SK-N-SH (cell line): ENCODE measurements around the gene RALY. TPM values are rescaled to one million over a fixed set of nuclear protein-coding genes. Genes with fewer than 3 reads are reported as not detected.

Experiments used
- CTCF ChIA-PET: fragments of 300-600, 350-600 bp; formaldehyde crosslinking; extraction: SDS; loops from one replicate; lab custom pipeline; 2021; lab: Yijun Ruan, JAX
- POLR2A ChIA-PET: fragments of 350-600 bp; sonication (Branson Sonifier 250); formaldehyde crosslinking; extraction: SDS; loops from one replicate; lab custom pipeline; 2020; ENCODE audit warnings: antibody characterized with exemption, inconsistent platforms; lab: Yijun Ruan, JAX
- DNase-seq: peaks from one replicate; pipeline ENCODE4 v3.0.0; 2012
- H2AFZ ChIP-seq: fragments of 200-600 bp; sonication (generic); 2 replicates; pipeline ENCODE4 v1.8.1; 2016; ENCODE audit warnings: antibody characterized with exemption, mild to moderate bottlenecking, low read depth
- H3F3A ChIP-seq: fragments of 200-600 bp; sonication (generic); replicated peaks from 2 replicates; pipeline ENCODE3; 2016; ENCODE audit warnings: antibody characterized with exemption, mild to moderate bottlenecking; ENCODE audit not compliant: insufficient read depth
- H3K27ac ChIP-seq, 2 experiments: fragments of 200-500 bp in 1 of 2; fragments of 200-600 bp in 1 of 2; sonication (Bioruptor generic) in 1 of 2; sonication (generic), shearing (Covaris generic) in 1 of 2; 2 replicates each; pipeline versions ENCODE4 v1.5.1 to v1.6.1; 2014 to 2016; ENCODE audit warnings: low read depth in 2 of 2, inconsistent platforms in 1 of 2, low read length in 1 of 2, mild to moderate bottlenecking in 1 of 2, mixed read lengths in 1 of 2
- H3K27me3 ChIP-seq: fragments of 200-600 bp; sonication (generic), shearing (Covaris generic); 2 replicates; pipeline ENCODE4 v1.6.1; 2016; ENCODE audit warnings: mixed run types; ENCODE audit not compliant: insufficient read depth
- H3K36me3 ChIP-seq, 2 experiments: fragments of 200-500 bp in 1 of 2; fragments of 200-600 bp in 1 of 2; sonication (Bioruptor generic) in 1 of 2; sonication (generic) in 1 of 2; replicated peaks in 1 of 2; 2 replicates each; pipeline versions ENCODE3 to v1.5.1; 2014 to 2016; ENCODE audit warnings: low read length in 1 of 2, mild to moderate bottlenecking in 1 of 2; ENCODE audit not compliant: insufficient read depth in 2 of 2, control insufficient read depth in 1 of 2
- H3K4me1 ChIP-seq, 2 experiments: fragments of 200-500 bp in 1 of 2; fragments of 200-600 bp in 1 of 2; sonication (Bioruptor generic) in 1 of 2; sonication (generic), shearing (Covaris generic) in 1 of 2; 2 replicates each; pipeline versions ENCODE4 v1.5.1 to v1.6.1; 2014 to 2016; ENCODE audit warnings: low read depth in 1 of 2, low read length in 1 of 2, mixed run types in 1 of 2; ENCODE audit not compliant: insufficient read depth in 2 of 2, control insufficient read depth in 1 of 2
- H3K4me2 ChIP-seq: fragments of 200-600 bp; sonication (generic), shearing (Covaris generic); 2 replicates; pipeline ENCODE4 v1.6.1; 2017; ENCODE audit warnings: mixed run types
- H3K4me3 ChIP-seq, 2 experiments: fragments of 200-500 bp in 1 of 2; fragments of 200-600 bp in 1 of 2; sonication (Bioruptor generic) in 1 of 2; sonication (generic), shearing (Covaris generic) in 1 of 2; 2 replicates each; pipeline versions ENCODE4 v1.5.1 to v1.8.1; 2014 to 2016; ENCODE audit warnings: low read depth in 2 of 2, inconsistent platforms in 1 of 2, low read length in 1 of 2, mild to moderate bottlenecking in 1 of 2, mixed read lengths in 1 of 2, moderate library complexity in 1 of 2
- H3K79me2 ChIP-seq: fragments of 200-600 bp; sonication (generic); 2 replicates; pipeline ENCODE4 v1.8.1; 2017; ENCODE audit warnings: mild to moderate bottlenecking; ENCODE audit not compliant: insufficient read depth
- H3K9ac ChIP-seq: fragments of 200-600 bp; sonication (generic); 2 replicates; pipeline ENCODE4 v1.6.1; 2017; ENCODE audit warnings: mixed run types
- H3K9me2 ChIP-seq: fragments of 200-600 bp; sonication (generic); 2 replicates; pipeline ENCODE4 v1.6.1; 2017; ENCODE audit warnings: mixed run types
- H3K9me3 ChIP-seq: fragments of 200-600 bp; sonication (generic); 2 replicates; pipeline ENCODE4 v1.6.1; 2017; ENCODE audit warnings: mixed run types, mild to moderate bottlenecking, moderate library complexity
- H4K20me1 ChIP-seq: fragments of 200-600 bp; sonication (generic); 2 replicates; pipeline ENCODE4 v1.6.1; 2017; ENCODE audit warnings: mild to moderate bottlenecking, mixed run types; ENCODE audit not compliant: insufficient read depth
- CTCF ChIP-seq: fragments of 200-600 bp; sonication (generic); IDR thresholded peaks from 2 replicates; pipeline ENCODE4 v1.6.1; 2017; ENCODE audit warnings: antibody characterized with exemption, mild to moderate bottlenecking, moderate library complexity
- EZH2phosphoT487 ChIP-seq: fragments of 200-600 bp; sonication (generic); IDR thresholded peaks from 2 replicates; pipeline ENCODE4 v1.6.1; 2017; ENCODE audit warnings: low read depth, mixed run types, mild to moderate bottlenecking, antibody characterized with exemption, moderate library complexity, borderline replicate concordance
- FOSL2 ChIP-seq: IDR thresholded peaks from 2 replicates; pipeline ENCODE4 v1.4.0; 2012; ENCODE audit warnings: low read depth, mild to moderate bottlenecking, moderate library complexity, borderline replicate concordance
- FOXJ3 ChIP-seq: sonication (generic); formaldehyde crosslinking; IDR thresholded peaks from 2 replicates; pipeline ENCODE4 v1.5.1; 2020; ENCODE audit warnings: mild to moderate bottlenecking, missing genetic modification reagents
- GABPA ChIP-seq: IDR thresholded peaks from 2 replicates; pipeline ENCODE4 v1.4.0; 2012; ENCODE audit warnings: low read depth, mild to moderate bottlenecking
- GATA2 ChIP-seq: sonication (generic); formaldehyde crosslinking; IDR thresholded peaks from 2 replicates; pipeline ENCODE4 v1.5.0; 2020; ENCODE audit warnings: mild to moderate bottlenecking, missing genetic modification reagents
- IRF3 ChIP-seq: fragments of 150-350 bp; IDR thresholded peaks from 2 replicates; pipeline ENCODE4 v1.6.1; 2016; ENCODE audit warnings: mild to moderate bottlenecking, low read depth, low read length
- MXI1 ChIP-seq: IDR thresholded peaks from 2 replicates; pipeline ENCODE4 v1.6.1; 2012; ENCODE audit warnings: mild to moderate bottlenecking, low read depth, low read length, improper control_type of control experiment
- POLR2AphosphoS5 ChIP-seq: IDR thresholded peaks from 2 replicates; pipeline ENCODE4 v1.6.1; 2012; ENCODE audit warnings: low read depth, low read length
- RAD21 ChIP-seq: IDR thresholded peaks from 2 replicates; pipeline ENCODE4 v1.6.1; 2012; ENCODE audit warnings: mild to moderate bottlenecking, low read length
- RFX5 ChIP-seq: IDR thresholded peaks from 2 replicates; pipeline ENCODE4 v1.6.1; 2012; ENCODE audit warnings: mild to moderate bottlenecking, improper control_type of control experiment, low read length
- RXRA ChIP-seq: IDR thresholded peaks from 2 replicates; pipeline ENCODE4 v1.4.0; 2012; ENCODE audit warnings: low read depth, mild to moderate bottlenecking, borderline replicate concordance
- TCF12 ChIP-seq: IDR thresholded peaks from 2 replicates; pipeline ENCODE4 v1.4.0; 2012
- TEAD4 ChIP-seq: IDR thresholded peaks from 2 replicates; pipeline ENCODE4 v1.4.0; 2012; ENCODE audit warnings: mild to moderate bottlenecking, borderline replicate concordance; ENCODE audit not compliant: insufficient read depth
- USF2 ChIP-seq: fragments of 150-350 bp; IDR thresholded peaks from 2 replicates; pipeline ENCODE4 v1.6.1; 2017; ENCODE audit warnings: antibody characterized with exemption, low read length, low read depth, borderline replicate concordance
- YY1 ChIP-seq: IDR thresholded peaks from 2 replicates; pipeline ENCODE4 v1.4.0; 2012; ENCODE audit warnings: low read depth, mild to moderate bottlenecking
- WGBS: methylation state at CpG from one replicate; pipeline ENCODE4 v1.1.6; 2017; ENCODE audit warnings: low lambda C conversion rate; 5-methylcytosine and 5-hydroxymethylcytosine counted together
- polyA plus RNA-seq, 3 experiments: library from polyadenylated mRNA; depleted of rRNA; stranded (reverse); fragments of >200 nt; gene quantifications; 2 replicates each; pipeline ENCODE4 v1.2.3, GENCODE V29; 2012
- TF ChIP-seq, protein P1 (sequence below): IDR thresholded peaks from 2 replicates; pipeline ENCODE4 v1.4.0; 2012; ENCODE audit warnings: low read depth, borderline replicate concordance
- TF ChIP-seq, protein P2 (sequence below): IDR thresholded peaks from 2 replicates; pipeline ENCODE4 v1.4.0; 2012; ENCODE audit warnings: low read depth, borderline replicate concordance

The RALY gene
- polyA plus RNA-seq, 1 of the 3 experiments (the other 2 are of a cell fraction): 130 TPM

GRCh38 chr20:34098570-34098969 is 104.9 kb downstream of the RALY start (continued):
- TF ChIP-seq POLR2AphosphoS5 (no peak), FOXJ3 (CRISPR knock-in tag) (no peak), GABPA (no peak), RXRA (no peak), USF2 (no peak), MXI1 (no peak), RFX5 (no peak)
- TF ChIP-seq, protein P1, sequence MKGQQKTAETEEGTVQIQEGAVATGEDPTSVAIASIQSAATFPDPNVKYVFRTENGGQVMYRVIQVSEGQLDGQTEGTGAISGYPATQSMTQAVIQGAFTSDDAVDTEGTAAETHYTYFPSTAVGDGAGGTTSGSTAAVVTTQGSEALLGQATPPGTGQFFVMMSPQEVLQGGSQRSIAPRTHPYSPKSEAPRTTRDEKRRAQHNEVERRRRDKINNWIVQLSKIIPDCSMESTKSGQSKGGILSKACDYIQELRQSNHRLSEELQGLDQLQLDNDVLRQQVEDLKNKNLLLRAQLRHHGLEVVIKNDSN: no peak

GRCh38 chr20:34099675-34100074 is 106.0 kb downstream of the RALY start:
- H3K27me3 ChIP-seq: no peaks in the 10 kb centered on the region
- H3K9me2 ChIP-seq: no peaks in the 10 kb centered on the region
- no peak overlapping the region for H2AFZ ChIP-seq
- H3K79me2 ChIP-seq: peaks cover 82% of the 10 kb centered on the region
- ChIA-PET CTCF (interaction anchor here (0.6 to 2.1 kb wide), 4 partner anchors 14 to 237 kb away, joined by 3 to 6 read pairs (median 4); no protein-coding TSS in a partner anchor), POLR2A (interaction anchor here (1.2 kb wide), 1 partner anchor 8 kb away, joined by 3 read pairs; no protein-coding TSS in a partner anchor)
- peaks cover 84% of the 10 kb centered on the region for H4K20me1 ChIP-seq
- peaks cover 0 to 3% of the 10 kb centered on the region in 2 experiments; a peak in 1 of 4 replicates for H3K4me1 ChIP-seq
- H3K36me3 ChIP-seq: peaks cover 75 to 90% of the 10 kb centered on the region in 2 experiments
- no peaks in the 10 kb centered on the region for H3K9me3 ChIP-seq
- no peak overlapping the region for H3K4me2 ChIP-seq
- H3K9ac ChIP-seq: no peak overlapping the region
- no peak overlapping the region for H3K27ac ChIP-seq
- H3K4me3 ChIP-seq: no peak overlapping the region
- TF ChIP-seq GABPA: no peak
- 0 out of 2 replicates have a peak, but pooled peaks have one; percentile 10 for TF ChIP-seq POLR2AphosphoS5
- no peak for TF ChIP-seq TEAD4
- DNase-seq: no peak
- peaks cover 38% of the 10 kb centered on the region for H3F3A ChIP-seq
- 86% methylated on average over 5 of the region's 5 CpGs for WGBS

DNA sequence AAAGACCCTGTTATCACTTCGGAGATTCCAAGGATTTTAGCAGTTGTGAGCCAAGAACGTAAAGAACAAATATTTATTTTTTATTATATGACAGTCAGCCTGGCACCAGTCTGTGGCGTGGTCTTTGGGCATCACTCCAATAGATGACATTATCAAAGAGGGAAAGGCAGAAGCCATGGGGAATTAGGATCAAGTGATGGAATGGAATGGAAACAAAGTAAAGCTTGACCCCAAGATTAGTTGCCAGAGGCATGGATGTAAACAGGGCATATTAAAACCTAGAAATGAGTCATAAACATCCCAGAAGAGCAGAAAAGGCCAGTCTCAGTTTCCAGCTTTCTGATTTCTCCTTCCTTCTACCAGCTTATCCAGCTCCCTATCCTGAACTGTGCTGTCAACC is 106.9 kb downstream of the RALY start:
- Histone ChIP-seq H3K79me2 (peaks cover 83% of the 10 kb centered on the region), H3K27me3 (no peaks in the 10 kb centered on the region), H3K4me2 (no peak overlapping the region), H3K9me3 (no peaks in the 10 kb centered on the region), H2AFZ (no peak overlapping the region), H3K27ac (no peak overlapping the region), H4K20me1 (peaks cover 84% of the 10 kb centered on the region), H3F3A (peaks cover 32% of the 10 kb centered on the region), H3K4me3 (no peak overlapping the region), H3K9me2 (no peaks in the 10 kb centered on the region), H3K36me3 (peaks cover 77 to 90% of the 10 kb centered on the region in 2 experiments), H3K4me1 (peaks cover 0 to 3% of the 10 kb centered on the region in 2 experiments; a peak in 1 of 4 replicates), H3K9ac (no peak overlapping the region)
- WGBS: 69% methylated on average over 3 of the region's 3 CpGs
- CTCF ChIA-PET: interaction anchor here (1.0 to 2.1 kb wide), 3 partner anchors 29 to 238 kb away, joined by 3 to 6 read pairs (median 4); no protein-coding TSS in a partner anchor
- no peak for DNase-seq
- no peak for TF ChIP-seq FOSL2
- TF ChIP-seq TCF12: no peak
- no peak for TF ChIP-seq RAD21
- TF ChIP-seq EZH2phosphoT487: no peak
- TF ChIP-seq IRF3: no peak
- no peak for TF ChIP-seq FOXJ3 (CRISPR knock-in tag)
- no peak for TF ChIP-seq GABPA
- TF ChIP-seq YY1: no peak
- TF ChIP-seq RXRA: no peak
- no peak for TF ChIP-seq GATA2 (CRISPR knock-in tag)
- no peak for TF ChIP-seq RFX5
- TF ChIP-seq, protein P2, sequence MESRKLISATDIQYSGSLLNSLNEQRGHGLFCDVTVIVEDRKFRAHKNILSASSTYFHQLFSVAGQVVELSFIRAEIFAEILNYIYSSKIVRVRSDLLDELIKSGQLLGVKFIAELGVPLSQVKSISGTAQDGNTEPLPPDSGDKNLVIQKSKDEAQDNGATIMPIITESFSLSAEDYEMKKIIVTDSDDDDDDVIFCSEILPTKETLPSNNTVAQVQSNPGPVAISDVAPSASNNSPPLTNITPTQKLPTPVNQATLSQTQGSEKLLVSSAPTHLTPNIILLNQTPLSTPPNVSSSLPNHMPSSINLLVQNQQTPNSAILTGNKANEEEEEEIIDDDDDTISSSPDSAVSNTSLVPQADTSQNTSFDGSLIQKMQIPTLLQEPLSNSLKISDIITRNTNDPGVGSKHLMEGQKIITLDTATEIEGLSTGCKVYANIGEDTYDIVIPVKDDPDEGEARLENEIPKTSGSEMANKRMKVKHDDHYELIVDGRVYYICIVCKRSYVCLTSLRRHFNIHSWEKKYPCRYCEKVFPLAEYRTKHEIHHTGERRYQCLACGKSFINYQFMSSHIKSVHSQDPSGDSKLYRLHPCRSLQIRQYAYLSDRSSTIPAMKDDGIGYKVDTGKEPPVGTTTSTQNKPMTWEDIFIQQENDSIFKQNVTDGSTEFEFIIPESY: no peak
- TF ChIP-seq CTCF: no peak
- POLR2A ChIA-PET: interaction anchor here (1.1 to 1.2 kb wide), 2 partner anchors 9 to 13 kb away, joined by 3 read pairs; no protein-coding TSS in a partner anchor
